Activated T-cell treated with anti-CD3 and anti-CD28 coated beads, Interleukin-2, amount 50 U/mL, for 1 hour (primary cell): Measurements from ENCODE around the gene IL12RB2.
"Not testable (repeated sequence)": the region's sequence is repeated elsewhere in the genome, so short reads cannot be mapped to it uniquely, and the experiment has no call there.

Experiments used
- DNase-seq: peaks from one replicate; pipeline ENCODE4 v3.0.0-alpha.2; 2020

Gene IL12RB2

DNA sequence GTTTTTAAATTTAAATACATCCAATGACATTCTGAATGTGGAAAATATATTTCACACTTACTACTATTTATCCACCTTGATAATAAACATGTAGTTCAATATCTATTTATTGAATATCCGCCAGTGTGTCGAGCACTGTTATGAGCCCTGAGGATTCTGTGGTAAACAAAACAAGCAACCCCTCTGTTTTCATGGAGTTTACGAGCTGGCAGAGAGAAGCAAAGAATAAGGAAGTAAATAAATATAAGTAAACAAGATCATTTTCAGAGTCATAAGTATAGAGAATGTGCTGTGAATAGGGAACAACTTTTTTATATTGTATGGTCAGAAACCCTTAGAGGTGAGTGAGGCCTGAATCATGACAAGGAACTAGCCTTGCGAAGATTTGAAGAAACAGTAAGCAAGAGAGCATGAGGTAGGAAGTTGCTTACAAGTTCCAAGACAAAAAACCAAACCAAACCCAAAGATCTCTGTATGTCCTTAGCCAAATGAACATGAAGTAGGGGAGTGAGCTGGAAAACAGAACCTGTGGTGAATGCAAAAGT is 128.9 kb downstream of the IL12RB2 start:
- DNase-seq: no peak

DNA sequence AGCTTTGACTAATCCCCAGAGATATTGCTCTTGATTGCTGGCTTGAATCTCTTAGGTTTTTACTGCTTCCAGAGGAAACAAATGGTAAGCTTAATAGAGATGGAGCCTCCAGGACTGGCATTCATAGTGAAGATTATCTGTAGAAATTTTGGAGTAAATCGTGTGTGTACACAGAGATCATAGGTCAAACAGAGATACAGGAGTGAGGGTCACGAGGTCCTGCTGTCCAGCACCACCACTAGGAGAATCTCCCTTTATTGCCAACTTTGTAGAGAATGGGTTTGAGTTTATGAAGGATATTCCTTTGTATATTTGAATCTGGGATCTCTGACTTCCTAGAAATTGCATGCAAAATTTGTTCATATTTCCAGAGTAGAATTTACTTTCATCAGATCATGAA is 130.3 kb downstream of the IL12RB2 start:
- DNase-seq: no peak

DNA sequence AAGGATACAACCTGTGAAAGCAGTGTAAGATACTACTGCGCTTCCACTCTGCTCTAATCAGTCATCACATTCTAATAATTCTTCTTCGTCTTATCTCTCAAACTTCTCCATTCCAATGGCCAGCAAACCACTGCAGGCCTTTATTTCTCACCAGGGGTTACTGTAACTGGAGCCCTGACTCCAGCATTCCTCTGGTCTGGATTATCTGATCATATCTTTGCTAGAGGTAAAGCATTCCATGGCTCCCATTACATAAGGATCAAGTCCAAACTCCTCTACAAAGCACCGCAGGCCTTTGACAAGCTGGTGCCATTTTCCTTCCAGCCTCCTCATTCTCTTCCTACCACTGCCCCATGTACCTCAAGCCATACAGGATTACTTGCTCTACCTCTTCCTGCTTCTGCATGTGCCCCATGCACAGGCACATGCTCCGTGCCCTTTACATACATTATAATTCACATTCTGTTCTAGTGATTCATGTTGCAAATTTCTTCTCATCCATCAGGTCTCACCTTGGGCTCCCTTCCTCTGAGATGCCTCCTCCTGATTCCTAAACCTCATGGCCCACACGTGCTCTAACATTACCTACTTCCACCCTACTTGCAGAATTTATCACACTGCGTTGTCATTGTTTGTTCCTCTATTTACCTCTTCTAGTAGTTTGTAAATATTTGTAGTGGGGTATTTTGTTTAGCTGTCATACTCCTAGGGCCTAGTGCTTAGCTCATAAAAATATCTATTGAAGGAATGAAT is 131.8 kb downstream of the IL12RB2 start:
- no peak for DNase-seq

DNA sequence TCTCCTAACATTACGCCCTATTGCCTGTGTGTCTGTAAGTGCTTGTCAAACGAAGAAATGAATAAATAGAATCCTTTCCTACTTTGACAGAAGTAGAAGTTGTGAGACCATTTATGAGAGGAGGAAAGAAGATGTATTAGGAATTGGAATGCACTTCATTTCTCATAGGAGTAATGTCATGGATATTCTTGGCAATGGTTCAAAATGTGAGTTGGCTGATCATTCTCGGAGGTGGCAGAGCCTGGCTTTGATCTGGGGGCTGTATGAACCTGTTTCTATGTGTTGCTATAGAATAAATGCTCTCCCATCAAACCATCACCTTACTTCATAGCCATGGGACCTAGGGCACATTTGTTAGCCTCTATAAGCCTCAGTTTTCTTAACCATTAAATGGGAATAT is 132.7 kb downstream of the IL12RB2 start:
- no peak for DNase-seq

DNA sequence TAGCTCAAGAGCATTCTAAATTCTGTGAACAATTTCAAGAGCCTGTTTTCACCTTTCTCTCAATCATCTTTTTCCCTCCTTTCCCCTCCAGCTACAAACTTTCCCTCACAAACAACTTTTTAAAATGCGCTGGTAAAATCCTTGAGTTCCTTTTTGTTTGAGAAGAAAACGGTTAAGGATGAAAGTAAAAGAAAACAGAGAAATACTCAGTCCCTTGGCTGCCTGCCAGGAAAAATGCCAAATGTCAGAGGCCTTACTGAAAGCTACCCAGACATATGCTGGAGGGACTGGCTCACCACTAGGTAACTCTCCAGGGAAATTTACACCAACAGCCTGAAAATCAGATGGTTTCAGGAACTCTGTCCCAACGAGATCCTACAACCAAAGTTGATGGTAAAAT is 133.5 kb downstream of the IL12RB2 start:
- no peak for DNase-seq

DNA sequence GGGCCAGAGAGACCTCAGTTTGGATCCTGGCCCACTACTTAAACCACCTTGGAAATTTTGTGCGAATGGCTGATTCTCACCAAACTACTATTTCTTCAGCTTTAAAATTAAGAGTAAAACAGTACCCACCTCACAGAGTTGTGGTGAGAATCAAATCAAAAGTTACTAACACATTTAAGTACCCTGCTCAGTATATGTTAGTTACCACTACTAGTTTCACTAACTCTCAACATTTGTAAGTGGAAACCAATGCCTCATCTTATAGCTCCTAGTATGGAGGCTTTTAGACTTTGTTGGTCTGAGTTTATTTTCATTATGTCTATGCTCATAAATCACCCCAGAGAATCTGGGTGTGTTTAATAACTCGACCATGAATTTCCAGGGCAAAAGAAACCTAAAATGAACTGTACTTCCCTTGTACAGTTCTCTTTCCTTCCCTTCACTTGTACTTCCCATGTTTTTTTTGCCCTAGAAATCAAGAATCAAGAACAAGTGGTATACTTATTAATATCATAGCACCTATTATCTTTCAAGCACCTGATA is 134.1 kb downstream of the IL12RB2 start:
- DNase-seq: no peak

DNA sequence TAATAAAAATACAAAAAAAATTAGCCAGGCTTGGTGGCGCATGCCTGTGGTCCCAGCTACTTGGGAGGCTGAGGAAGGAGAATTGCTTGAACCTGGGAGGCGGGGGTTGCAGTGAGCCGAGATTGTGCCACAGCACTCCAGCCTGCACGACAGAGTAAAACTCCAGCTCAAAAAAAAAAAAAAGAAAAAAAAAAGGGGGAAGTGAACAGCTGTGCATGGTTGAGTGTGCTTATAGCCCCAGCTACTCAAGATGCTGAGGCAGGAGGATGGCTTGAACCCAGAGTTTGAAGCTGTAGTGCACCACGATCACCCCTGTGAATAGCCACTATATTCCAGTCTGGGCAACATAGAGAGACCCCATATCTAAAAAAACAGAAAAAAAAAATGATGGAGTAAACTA is 138.3 kb downstream of the IL12RB2 start:
- not testable (repeated sequence) for DNase-seq
